ENCODE measurements around the gene PKNOX2. TPM values are rescaled to one million over a fixed set of nuclear protein-coding genes. Genes with fewer than 3 reads are reported as not detected.

PKNOX2 gene
- total RNA-seq, 1 donor from 2014 or later = not detected

GRCh38 chr11:125280646-125281045 is 116.1 kb downstream of the PKNOX2 start:
- Mint-ChIP-seq H3K4me1 (no peaks in the 10 kb centered on the region), H3K4me3 (no peak overlapping the region), H3K27me3 (peaks cover 2% of the 10 kb centered on the region), H3K9me3 (no peaks in the 10 kb centered on the region), H3K27ac (no peak overlapping the region), H3K36me3 (ENCODE audit: low read depth) (no peaks in the 10 kb centered on the region)
- DNase-seq (no peak), ATAC-seq (ENCODE audit: low read depth) (no peak)
- ChIA-PET CTCF (no interaction called here), POLR2A (no interaction called here)
- intact Hi-C loops (cut with micrococcal nuclease) = no loop called here
- TF ChIP-seq CTCF (IDR thresholded peaks at IDR 0.05) = no peak

GRCh38 chr11:125281831-125282595 is 117.5 kb downstream of the PKNOX2 start:
- intact Hi-C loops (cut with micrococcal nuclease) = no loop called here
- Mint-ChIP-seq H3K36me3 (ENCODE audit: low read depth) (no peaks in the 10 kb centered on the region), H3K9me3 (no peaks in the 10 kb centered on the region), H3K4me1 (no peaks in the 10 kb centered on the region), H3K27ac (no peak overlapping the region), H3K27me3 (peaks cover 2% of the 10 kb centered on the region), H3K4me3 (no peak overlapping the region)
- DNase-seq (no peak), ATAC-seq (ENCODE audit: low read depth) (no peak)
- ChIA-PET POLR2A (no interaction called here), CTCF (no interaction called here)
- TF ChIP-seq CTCF (IDR thresholded peaks at IDR 0.05) = no peak

- no peak for TF ChIP-seq CTCF (IDR thresholded peaks at IDR 0.05)
- Mint-ChIP-seq H3K36me3 (ENCODE audit: low read depth) (no peaks in the 10 kb centered on the region), H3K4me3 (no peak overlapping the region), H3K4me1 (no peaks in the 10 kb centered on the region), H3K9me3 (no peaks in the 10 kb centered on the region), H3K27ac (no peak overlapping the region), H3K27me3 (peaks cover 2% of the 10 kb centered on the region)
- ATAC-seq (ENCODE audit: low read depth) (no peak), DNase-seq (no peak)
- intact Hi-C loops (cut with micrococcal nuclease) = no loop called here
- POLR2A ChIA-PET = no interaction called here
- CTCF ChIA-PET = no interaction called here
Measured at GRCh38 chr11:125282596-125282914, 118.0 kb downstream of the PKNOX2 start.

- ATAC-seq (ENCODE audit: low read depth) = no peak
- H3K27ac Mint-ChIP-seq = no peak overlapping the region
- ChIA-PET CTCF (no interaction called here), POLR2A (no interaction called here)
- peaks cover 5% of the 10 kb centered on the region for H3K27me3 Mint-ChIP-seq
- no peaks in the 10 kb centered on the region for H3K4me1 Mint-ChIP-seq
- no peak for TF ChIP-seq CTCF (IDR thresholded peaks at IDR 0.05)
- no peaks in the 10 kb centered on the region for H3K9me3 Mint-ChIP-seq
- intact Hi-C loops (cut with micrococcal nuclease) = no loop called here
- DNase-seq = no peak
- H3K36me3 Mint-ChIP-seq (ENCODE audit: low read depth) = no peaks in the 10 kb centered on the region
- H3K4me3 Mint-ChIP-seq = no peak overlapping the region
Measured at GRCh38 chr11:125284245-125284850, 119.8 kb downstream of the PKNOX2 start.

- ATAC-seq (ENCODE audit: low read depth) = no peak
- ChIA-PET POLR2A (no interaction called here), CTCF (no interaction called here)
Measured at GRCh38 chr11:125285844-125286243, 121.3 kb downstream of the PKNOX2 start.

More at GRCh38 chr11:125285844-125286243, 121.3 kb downstream of the PKNOX2 start:
- DNase-seq = no peak
- H3K4me3 Mint-ChIP-seq = no peak overlapping the region
- H3K27ac Mint-ChIP-seq = no peak overlapping the region
- intact Hi-C loops (cut with micrococcal nuclease) = no loop called here
- H3K4me1 Mint-ChIP-seq = no peaks in the 10 kb centered on the region
- peaks cover 3% of the 10 kb centered on the region for H3K27me3 Mint-ChIP-seq
- H3K36me3 Mint-ChIP-seq (ENCODE audit: low read depth) = no peaks in the 10 kb centered on the region
- H3K9me3 Mint-ChIP-seq = no peaks in the 10 kb centered on the region
- no peak for TF ChIP-seq CTCF (IDR thresholded peaks at IDR 0.05)
